Trophoblast cell (in vitro differentiated cells and primary cell): ENCODE data around the gene IFNA1.

ENCODE experiments used
- DNase-seq, 2 donors: peaks; one replicate each; pipeline ENCODE4 v3.0.0-alpha.2; 2016
- H2AFZ ChIP-seq: 2 replicates; pipeline ENCODE4 v1.6.1; 2013; ENCODE audit warnings: low read length, moderate library complexity, mild to moderate bottlenecking; ENCODE audit not compliant: insufficient read depth, poor library complexity
- H2AK5ac ChIP-seq: 2 replicates; pipeline ENCODE4 v1.6.1; 2013; ENCODE audit warnings: mild to moderate bottlenecking, low read length
- H2BK120ac ChIP-seq: 2 replicates; pipeline ENCODE4 v1.6.1; 2013; ENCODE audit warnings: low read length, mild to moderate bottlenecking, moderate library complexity; ENCODE audit not compliant: insufficient read depth, poor library complexity
- H2BK12ac ChIP-seq: 2 replicates; pipeline ENCODE4 v1.6.1; 2013; ENCODE audit warnings: mild to moderate bottlenecking, low read length, moderate library complexity
- H2BK5ac ChIP-seq: 2 replicates; pipeline ENCODE4 v1.6.1; 2013; ENCODE audit warnings: low read length, low read depth, moderate library complexity, mild to moderate bottlenecking; ENCODE audit not compliant: poor library complexity
- H3K14ac ChIP-seq: 2 replicates; pipeline ENCODE4 v1.6.1; 2013; ENCODE audit warnings: mild to moderate bottlenecking, low read length
- H3K18ac ChIP-seq: 2 replicates; pipeline ENCODE4 v1.6.1; 2013; ENCODE audit warnings: mild to moderate bottlenecking, low read length
- H3K23ac ChIP-seq: 2 replicates; pipeline ENCODE4 v1.6.1; 2013; ENCODE audit warnings: low read length
- H3K27ac ChIP-seq: 2 replicates; pipeline ENCODE4 v1.5.1; 2013; ENCODE audit warnings: low read depth, mild to moderate bottlenecking, inconsistent platforms, low read length, moderate library complexity
- H3K27me3 ChIP-seq: 2 replicates; pipeline ENCODE4 v1.6.1; 2013; ENCODE audit warnings: inconsistent platforms, mild to moderate bottlenecking, low read length, moderate library complexity; ENCODE audit not compliant: insufficient read depth
- H3K36me3 ChIP-seq, 2 experiments: 1 replicate in 1 of 2; 2 replicates in 1 of 2; pipeline ENCODE4 v1.6.1; 2013; ENCODE audit warnings: low read length in 2 of 2, mild to moderate bottlenecking in 2 of 2, moderate library complexity in 1 of 2; ENCODE audit not compliant: insufficient read depth in 2 of 2, control insufficient read depth in 1 of 2
- H3K4ac ChIP-seq: 2 replicates; pipeline ENCODE4 v1.6.1; 2013; ENCODE audit warnings: low read depth, mild to moderate bottlenecking, low read length, moderate library complexity
- H3K4me1 ChIP-seq, 2 experiments: 1 replicate in 1 of 2; 2 replicates in 1 of 2; pipeline ENCODE4 v1.6.1; 2013; ENCODE audit warnings: low read length in 2 of 2, mild to moderate bottlenecking in 2 of 2, moderate library complexity in 1 of 2; ENCODE audit not compliant: insufficient read depth in 2 of 2, control insufficient read depth in 1 of 2
- H3K4me2 ChIP-seq: 2 replicates; pipeline ENCODE4 v1.6.1; 2013; ENCODE audit warnings: inconsistent platforms, mild to moderate bottlenecking, low read length, moderate library complexity
- H3K4me3 ChIP-seq: 2 replicates; pipeline ENCODE4 v1.5.1; 2013; ENCODE audit warnings: mild to moderate bottlenecking, low read depth, low read length, inconsistent platforms
- H3K79me1 ChIP-seq: one replicate; pipeline ENCODE4 v1.6.1; 2013; ENCODE audit warnings: low read length
- H3K79me2 ChIP-seq: 2 replicates; pipeline ENCODE4 v1.6.1; 2013; ENCODE audit warnings: low read length, mild to moderate bottlenecking; ENCODE audit not compliant: control insufficient read depth, insufficient read depth, poor library complexity
- H3K9ac ChIP-seq: 2 replicates; pipeline ENCODE4 v1.6.1; 2013; ENCODE audit warnings: mild to moderate bottlenecking, low read length
- H3K9me3 ChIP-seq: 2 replicates; pipeline ENCODE4 v1.6.1; 2013; ENCODE audit warnings: low read depth, mild to moderate bottlenecking, control low read depth, inconsistent platforms, low read length; ENCODE audit not compliant: insufficient read depth
- H4K12ac ChIP-seq: 2 replicates; pipeline ENCODE4 v1.6.1; 2013; ENCODE audit warnings: low read depth, mild to moderate bottlenecking, low read length, moderate library complexity
- H4K8ac ChIP-seq: 2 replicates; pipeline ENCODE4 v1.6.1; 2013; ENCODE audit warnings: low read depth, mild to moderate bottlenecking, low read length, moderate library complexity
- H4K91ac ChIP-seq: one replicate; pipeline ENCODE4 v1.6.1; 2013; ENCODE audit warnings: low read depth, mild to moderate bottlenecking, low read length, moderate library complexity
- whole genome bisulfite sequencing: extraction: QIAGEN DNeasy Blood & Tissue Kit; methylation state at CpG from one replicate; pipeline ENCODE4 v1.1.7; 2013; ENCODE audit warnings: missing lambda C conversion rate; ENCODE audit not compliant: insufficient read length, insufficient coverage; ENCODE audit errors: extremely low coverage; 5-methylcytosine and 5-hydroxymethylcytosine counted together

Gene IFNA1

DNA sequence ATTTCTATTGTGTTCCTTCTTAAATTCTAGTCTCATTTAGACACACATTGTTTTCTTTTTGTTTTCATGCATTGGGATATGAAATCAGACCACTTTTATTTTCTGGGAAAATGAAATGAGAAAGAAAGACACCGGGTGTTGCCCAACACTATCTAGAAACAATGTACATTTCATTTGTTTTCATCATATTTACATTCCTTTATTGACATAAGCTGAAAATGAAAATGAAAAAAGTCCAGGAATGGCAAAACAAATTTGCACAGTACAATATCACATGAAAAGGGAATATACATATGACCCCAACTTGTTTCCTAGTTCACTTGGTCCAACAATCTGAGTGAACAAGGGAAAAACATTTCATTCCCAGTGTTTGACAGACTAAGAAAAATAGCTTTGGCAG lies 21.1 kb downstream of the IFNA1 start:
- no peak overlapping the region for H3K14ac ChIP-seq
- H4K91ac ChIP-seq = no peak overlapping the region
- DNase-seq = no peak
- no peak overlapping the region for H2AFZ ChIP-seq
- H2AK5ac ChIP-seq = no peak overlapping the region
- no CpG with 5 or more reads among the region's 1 CpG for WGBS
- H3K27me3 ChIP-seq = no peaks in the 10 kb centered on the region
- no peak overlapping the region for H3K4me2 ChIP-seq
- H4K12ac ChIP-seq = no peak overlapping the region
- H3K79me2 ChIP-seq = no peaks in the 10 kb centered on the region
- no peak overlapping the region for H2BK120ac ChIP-seq
- no peak overlapping the region for H3K4me3 ChIP-seq
- H3K18ac ChIP-seq = no peak overlapping the region
- no peak overlapping the region for H3K27ac ChIP-seq
- H3K4me1 ChIP-seq = no peaks in the 10 kb centered on the region
- H3K9ac ChIP-seq = no peak overlapping the region
- H3K23ac ChIP-seq = no peak overlapping the region
- H3K9me3 ChIP-seq = peaks cover 2% of the 10 kb centered on the region
- no peak overlapping the region for H4K8ac ChIP-seq
- no peak overlapping the region for H2BK12ac ChIP-seq
- H2BK5ac ChIP-seq = no peak overlapping the region
- H3K79me1 ChIP-seq = no peaks in the 10 kb centered on the region
- no peak overlapping the region for H3K4ac ChIP-seq
- H3K36me3 ChIP-seq = no peaks in the 10 kb centered on the region

DNA sequence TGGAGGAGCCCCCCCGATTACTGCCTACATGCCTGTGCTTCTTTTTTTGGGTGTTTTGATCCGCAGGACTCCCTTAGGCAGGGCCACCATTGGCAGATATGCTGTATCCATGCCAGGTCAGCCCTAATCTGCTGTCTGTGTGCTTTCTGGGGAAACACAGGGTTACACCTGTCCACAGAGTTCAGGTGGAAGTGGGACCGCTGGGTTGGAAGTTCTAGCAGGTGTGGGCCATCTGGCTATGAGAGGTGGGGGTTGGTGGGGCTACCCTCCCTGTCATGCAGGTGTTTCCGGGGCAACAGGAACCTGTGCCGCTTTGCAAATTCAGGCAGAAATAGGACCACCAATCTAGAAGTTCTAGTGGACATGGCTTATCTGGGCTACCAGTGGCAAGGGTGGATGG lies 24.9 kb downstream of the IFNA1 start:
- Histone ChIP-seq H3K4me3 (no peak overlapping the region), H2BK120ac (no peak overlapping the region), H3K23ac (no peak overlapping the region)

GRCh38 chr9:21465859-21466518 lies 25.8 kb downstream of the IFNA1 start:
- Histone ChIP-seq H3K14ac (no peak overlapping the region), H3K4ac (no peak overlapping the region), H3K9ac (no peak overlapping the region), H3K4me1 (no peaks in the 10 kb centered on the region), H4K91ac (no peak overlapping the region), H2AK5ac (no peak overlapping the region), H2BK120ac (no peak overlapping the region), H4K8ac (no peak overlapping the region), H3K9me3 (peaks cover 2% of the 10 kb centered on the region), H3K27me3 (no peaks in the 10 kb centered on the region), H3K79me2 (no peaks in the 10 kb centered on the region), H2BK12ac (no peak overlapping the region), H2AFZ (no peak overlapping the region), H3K18ac (no peak overlapping the region), H3K36me3 (no peaks in the 10 kb centered on the region), H3K23ac (no peak overlapping the region), H4K12ac (no peak overlapping the region), H3K79me1 (no peaks in the 10 kb centered on the region), H3K27ac (no peak overlapping the region), H2BK5ac (no peak overlapping the region), H3K4me2 (no peak overlapping the region), H3K4me3 (no peak overlapping the region)
- DNase-seq = peak; percentile 36 to 91

More for the DNA sequence above, 24.9 kb downstream of the IFNA1 start:
- Histone ChIP-seq H3K14ac (no peak overlapping the region), H3K18ac (no peak overlapping the region), H3K27ac (no peak overlapping the region), H4K8ac (no peak overlapping the region), H3K27me3 (no peaks in the 10 kb centered on the region), H3K79me2 (no peaks in the 10 kb centered on the region), H3K36me3 (no peaks in the 10 kb centered on the region), H2AK5ac (no peak overlapping the region), H3K79me1 (no peaks in the 10 kb centered on the region), H3K4ac (no peak overlapping the region), H3K4me2 (no peak overlapping the region), H2AFZ (no peak overlapping the region), H3K9ac (no peak overlapping the region), H3K4me1 (no peaks in the 10 kb centered on the region), H2BK12ac (no peak overlapping the region), H4K91ac (no peak overlapping the region), H2BK5ac (no peak overlapping the region), H3K9me3 (peaks cover 2% of the 10 kb centered on the region), H4K12ac (no peak overlapping the region)
- DNase-seq = no peak
- WGBS = no CpG with 5 or more reads among the region's 5 CpGs

GRCh38 chr9:21470126-21470525 lies 29.9 kb downstream of the IFNA1 start:
- DNase-seq = no peak
- Histone ChIP-seq H3K4me1 (no peaks in the 10 kb centered on the region), H3K18ac (no peak overlapping the region), H3K4ac (no peak overlapping the region), H3K4me3 (no peak overlapping the region), H3K27ac (no peak overlapping the region), H2AFZ (no peak overlapping the region), H2BK5ac (no peak overlapping the region), H2BK120ac (no peak overlapping the region), H4K91ac (no peak overlapping the region), H2BK12ac (no peak overlapping the region), H2AK5ac (no peak overlapping the region), H3K27me3 (no peaks in the 10 kb centered on the region), H3K9me3 (no peaks in the 10 kb centered on the region), H3K79me2 (no peaks in the 10 kb centered on the region), H4K12ac (no peak overlapping the region), H3K36me3 (no peaks in the 10 kb centered on the region), H3K14ac (no peak overlapping the region), H3K79me1 (no peaks in the 10 kb centered on the region), H4K8ac (no peak overlapping the region), H3K23ac (no peak overlapping the region), H3K9ac (no peak overlapping the region), H3K4me2 (no peak overlapping the region)
- WGBS = no CpG with 5 or more reads among the region's 5 CpGs
